Measurements from ENCODE around the gene CA4. TPM values are rescaled to one million over a fixed set of nuclear protein-coding genes. Genes with fewer than 3 reads are reported as not detected.
"Not testable (repeated sequence)": the region's sequence is repeated elsewhere in the genome, so short reads cannot be mapped to it uniquely, and the experiment has no call there.

Gene CA4
- total and polyA plus RNA-seq, 2 of the 8 experiments (the other 6 are each of a cell fraction or from before 2014, with no cell fraction given) = 3.6 to 4.2 TPM

DNA sequence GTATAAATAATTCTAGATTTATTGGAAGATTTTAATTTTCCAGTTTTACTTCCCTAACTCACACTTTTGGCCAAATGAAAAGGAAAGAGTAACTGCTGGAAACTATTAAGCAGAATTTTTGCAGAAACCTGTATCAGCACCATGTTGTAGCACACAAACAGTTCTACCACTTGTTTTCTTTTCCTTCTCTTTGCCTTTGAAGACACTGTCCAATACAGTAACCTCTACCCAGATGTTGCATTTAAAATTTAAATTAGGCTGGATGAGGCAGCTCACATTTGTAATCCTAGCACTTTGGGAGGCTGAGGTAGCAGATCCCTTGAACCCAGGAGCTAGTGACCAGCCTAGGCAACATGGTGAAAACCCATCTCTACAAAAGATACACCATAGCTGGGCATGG, 56.0 kb downstream of the CA4 start:
- H3K79me2 ChIP-seq (ENCODE audit: control insufficient read depth in 1 of 2, insufficient read depth in 2 of 2, low read length in 2 of 2); H2BK20ac ChIP-seq (ENCODE audit: low read length); H3K36me3 ChIP-seq (ENCODE audit: control insufficient read depth in 2 of 4, insufficient read depth in 4 of 4, low read length in 3 of 4); CTCF ChIA-PET (ENCODE audit: partially characterized antibody); H4K91ac ChIP-seq (replicated peaks; ENCODE audit: insufficient read length, low read length); H3K4me2 ChIP-seq (ENCODE audit: insufficient read depth in 1 of 2, low read depth in 2 of 2, low read length in 2 of 2); H3K23ac ChIP-seq (ENCODE audit: insufficient read length); H2BK5ac ChIP-seq (ENCODE audit: low read depth, low read length); H3K14ac ChIP-seq (ENCODE audit: insufficient read length); H4K5ac ChIP-seq (ENCODE audit: insufficient read length, low read depth, low read length); H3K4me1 ChIP-seq (replicated peaks in 1 of 4; ENCODE audit: control insufficient read depth in 3 of 4, insufficient read depth in 4 of 4, low read length in 3 of 4); H3K9me3 ChIP-seq (ENCODE audit: insufficient read depth in 2 of 2, low read depth in 1 of 2, low read length in 1 of 2); H3K18ac ChIP-seq (ENCODE audit: extremely low read depth, low read length); H2BK15ac ChIP-seq (ENCODE audit: low read length); H2AFZ ChIP-seq (ENCODE audit: low read length); H3K56ac ChIP-seq (replicated peaks; ENCODE audit: insufficient read length, low read depth, low read length); H3K27ac ChIP-seq (ENCODE audit: low read depth, low read length); DNase-seq (ENCODE audit: low read depth in 1 of 2, low spot score in 2 of 2); H3K9ac ChIP-seq (replicated peaks in 1 of 4; ENCODE audit: extremely low read depth in 1 of 4, low read depth in 3 of 4, low read length in 3 of 4); H2BK120ac ChIP-seq (replicated peaks; ENCODE audit: low read depth, low read length); H2AK5ac ChIP-seq (ENCODE audit: low read depth, low read length); POLR2A ChIA-PET (ENCODE audit: partially characterized antibody); H3K4ac ChIP-seq (replicated peaks; ENCODE audit: insufficient read length, low read depth, low read length); H4K20me1 ChIP-seq (replicated peaks in 1 of 2; ENCODE audit: control insufficient read depth in 1 of 2, insufficient read depth in 2 of 2, low read length in 2 of 2); H2BK12ac ChIP-seq (ENCODE audit: low read depth, low read length); FAIRE-seq; H4K8ac ChIP-seq (ENCODE audit: extremely low read depth, insufficient read depth, low read length); H3K79me1 ChIP-seq (ENCODE audit: low read depth, low read length); H3K23me2 ChIP-seq (ENCODE audit: low read depth, low read length); H3K4me3 ChIP-seq (ENCODE audit: extremely low read depth in 1 of 4, insufficient read depth in 2 of 4, low read depth in 3 of 4, low read length in 4 of 4); H3K27me3 ChIP-seq (replicated peaks in 1 of 4; ENCODE audit: control insufficient read depth in 3 of 4, extremely low read depth in 1 of 4, insufficient read depth in 3 of 4, low read length in 3 of 4): not testable (repeated sequence)

DNA sequence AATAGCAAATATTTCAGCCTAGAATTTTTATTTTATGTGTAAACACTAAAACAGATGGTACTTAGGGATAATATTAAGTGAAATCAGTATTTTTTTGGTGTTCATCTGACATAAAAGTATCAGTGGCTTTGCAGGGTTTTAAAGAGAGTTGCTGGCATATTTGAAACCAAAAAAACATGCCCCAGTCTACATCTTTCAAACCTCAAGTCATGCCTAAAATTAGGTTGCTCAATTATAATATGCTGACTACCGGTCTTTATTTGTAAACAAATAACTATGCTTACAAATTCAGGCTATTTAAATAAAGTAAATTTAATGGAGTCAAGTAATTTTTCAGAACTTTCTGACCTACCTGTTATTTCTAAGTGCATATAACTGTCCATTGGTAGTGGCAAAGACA, 58.5 kb downstream of the CA4 start:
- POLR2A ChIA-PET (ENCODE audit: partially characterized antibody); H3K4me2 ChIP-seq (ENCODE audit: insufficient read depth in 1 of 2, low read depth in 2 of 2, low read length in 2 of 2); H2BK15ac ChIP-seq (ENCODE audit: low read length); H3K27ac ChIP-seq (ENCODE audit: low read depth, low read length); H3K9me3 ChIP-seq (ENCODE audit: insufficient read depth in 2 of 2, low read depth in 1 of 2, low read length in 1 of 2); H3K18ac ChIP-seq (ENCODE audit: extremely low read depth, low read length); H4K8ac ChIP-seq (ENCODE audit: extremely low read depth, insufficient read depth, low read length); H4K20me1 ChIP-seq (replicated peaks in 1 of 2; ENCODE audit: control insufficient read depth in 1 of 2, insufficient read depth in 2 of 2, low read length in 2 of 2); H3K79me2 ChIP-seq (ENCODE audit: control insufficient read depth in 1 of 2, insufficient read depth in 2 of 2, low read length in 2 of 2); H3K27me3 ChIP-seq (replicated peaks in 1 of 4; ENCODE audit: control insufficient read depth in 3 of 4, extremely low read depth in 1 of 4, insufficient read depth in 3 of 4, low read length in 3 of 4); H2AK5ac ChIP-seq (ENCODE audit: low read depth, low read length); H4K5ac ChIP-seq (ENCODE audit: insufficient read length, low read depth, low read length); H2BK5ac ChIP-seq (ENCODE audit: low read depth, low read length); DNase-seq (ENCODE audit: low read depth in 1 of 2, low spot score in 2 of 2); H2BK12ac ChIP-seq (ENCODE audit: low read depth, low read length); H4K91ac ChIP-seq (replicated peaks; ENCODE audit: insufficient read length, low read length); H3K23ac ChIP-seq (ENCODE audit: insufficient read length); FAIRE-seq; H3K4me1 ChIP-seq (replicated peaks in 1 of 4; ENCODE audit: control insufficient read depth in 3 of 4, insufficient read depth in 4 of 4, low read length in 3 of 4); H3K9ac ChIP-seq (replicated peaks in 1 of 4; ENCODE audit: extremely low read depth in 1 of 4, low read depth in 3 of 4, low read length in 3 of 4); H2BK20ac ChIP-seq (ENCODE audit: low read length); H3K14ac ChIP-seq (ENCODE audit: insufficient read length); H3K79me1 ChIP-seq (ENCODE audit: low read depth, low read length); H2AFZ ChIP-seq (ENCODE audit: low read length); H3K36me3 ChIP-seq (ENCODE audit: control insufficient read depth in 2 of 4, insufficient read depth in 4 of 4, low read length in 3 of 4); CTCF ChIA-PET (ENCODE audit: partially characterized antibody); H3K56ac ChIP-seq (replicated peaks; ENCODE audit: insufficient read length, low read depth, low read length); H2BK120ac ChIP-seq (replicated peaks; ENCODE audit: low read depth, low read length); H3K23me2 ChIP-seq (ENCODE audit: low read depth, low read length); H3K4me3 ChIP-seq (ENCODE audit: extremely low read depth in 1 of 4, insufficient read depth in 2 of 4, low read depth in 3 of 4, low read length in 4 of 4); H3K4ac ChIP-seq (replicated peaks; ENCODE audit: insufficient read length, low read depth, low read length): not testable (repeated sequence)
- WGBS, 2 experiments (ENCODE audit: extremely low coverage in 1 of 2, insufficient coverage in 1 of 2, insufficient read length in 1 of 2, insufficient replicate concordance in 2 of 2, low coverage in 1 of 2, low lambda C conversion rate in 2 of 2, missing lambda C conversion rate in 1 of 2) = 88% methylated on average over 1 of the region's 1 CpG; no CpG with 5 or more reads in 1 of the 2 experiments
